EL (cell line): Measurements from ENCODE around the gene CNFN.

ENCODE experiments used
- DNase-seq: peaks from one replicate; pipeline ENCODE4 v3.0.0-alpha.2; 2016

CNFN gene

DNA sequence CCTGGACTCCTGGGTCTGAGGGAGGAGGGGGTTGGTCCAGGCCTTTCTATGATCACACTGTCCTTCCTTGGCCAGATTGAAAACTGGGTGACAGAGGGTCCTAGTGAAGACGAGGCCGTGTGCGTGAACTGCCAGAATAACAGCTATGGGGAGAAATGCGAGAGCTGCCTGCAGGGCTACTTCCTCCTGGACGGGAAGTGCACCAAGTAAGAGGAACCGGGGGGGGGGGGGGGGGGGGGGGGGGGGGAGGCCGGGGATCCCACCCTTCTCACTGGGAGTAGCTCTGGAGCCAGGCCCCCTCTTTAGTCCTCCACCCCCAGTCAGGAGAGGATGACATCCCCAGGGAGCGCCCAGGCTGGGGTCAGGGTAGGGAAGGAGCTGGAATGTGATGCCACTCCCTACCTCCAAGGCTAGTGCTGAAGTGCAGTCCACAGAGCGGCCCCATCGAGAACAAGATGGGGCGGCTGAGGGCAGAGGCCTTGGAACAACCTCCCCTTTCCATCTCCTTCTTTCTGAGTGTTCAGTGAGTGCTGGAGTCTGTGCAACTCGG is 19.4 kb downstream of the CNFN start:
- no peak for DNase-seq

DNA sequence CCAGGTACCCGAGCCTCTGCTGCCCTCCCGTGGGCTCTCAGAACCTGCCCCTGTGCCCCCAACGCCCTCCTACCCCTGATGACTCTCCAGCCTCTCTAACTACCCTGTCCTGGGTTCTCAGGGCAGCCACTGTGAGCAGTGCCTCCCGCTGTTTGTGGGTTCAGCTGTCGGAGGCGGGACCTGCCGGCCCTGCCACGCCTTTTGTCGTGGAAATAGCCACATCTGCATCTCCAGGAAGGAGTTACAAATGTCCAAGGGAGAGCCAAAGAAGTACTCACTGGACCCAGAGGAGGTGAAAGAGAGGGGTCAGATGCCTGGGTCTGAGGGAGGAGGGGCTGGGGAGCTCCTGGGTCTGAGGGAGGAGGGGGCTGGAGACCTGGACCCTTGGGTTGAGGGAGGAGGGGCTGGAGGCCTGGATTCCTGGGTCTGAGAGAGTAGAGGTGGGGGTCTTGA is 20.0 kb downstream of the CNFN start:
- no peak for DNase-seq

DNA sequence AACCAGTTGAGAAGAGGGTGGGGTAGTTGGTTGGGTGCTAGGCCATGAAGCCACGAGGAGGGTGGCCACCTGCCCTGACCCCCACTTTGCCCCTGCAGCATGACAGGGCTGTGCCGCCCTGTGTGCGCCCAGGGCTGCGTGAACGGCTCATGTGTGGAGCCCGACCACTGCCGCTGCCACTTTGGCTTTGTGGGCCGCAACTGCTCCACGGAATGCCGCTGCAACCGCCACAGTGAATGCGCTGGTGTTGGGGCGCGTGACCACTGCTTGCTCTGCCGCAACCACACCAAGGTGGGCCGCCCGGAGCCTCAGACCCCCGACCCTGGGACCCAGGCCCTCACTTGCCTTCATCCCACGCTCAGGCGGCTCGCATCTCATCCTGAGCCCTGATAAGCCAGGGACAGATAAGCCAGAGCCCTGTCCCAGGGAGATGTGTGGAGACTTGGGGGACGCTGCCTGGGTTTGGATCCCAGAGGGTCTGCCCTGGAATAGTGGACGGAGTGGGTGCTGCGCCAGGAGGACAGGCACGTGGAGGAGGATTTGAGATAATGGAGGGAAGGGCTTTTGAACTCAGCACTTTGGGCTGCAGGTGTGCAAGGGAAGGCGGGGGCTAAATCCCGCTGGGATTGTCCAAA is 20.5 kb downstream of the CNFN start:
- no peak for DNase-seq

DNA sequence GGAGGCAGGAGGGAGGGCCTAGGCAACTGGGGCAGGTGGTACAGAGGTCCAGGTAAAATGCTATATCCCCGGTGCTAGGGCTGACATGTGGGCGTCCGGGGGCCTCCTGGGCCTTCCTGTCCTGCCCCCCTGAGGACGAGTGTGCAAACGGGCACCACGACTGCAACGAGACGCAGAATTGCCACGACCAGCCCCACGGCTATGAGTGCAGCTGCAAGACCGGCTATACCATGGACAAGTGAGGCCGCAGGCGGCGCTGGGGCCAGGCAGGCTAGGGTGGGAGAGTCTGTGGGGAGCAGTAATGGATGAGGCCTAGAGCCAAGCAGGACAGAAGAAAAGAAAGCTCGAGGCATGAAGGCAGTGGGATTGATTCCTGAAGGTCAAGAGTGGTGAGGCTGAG is 21.3 kb downstream of the CNFN start:
- DNase-seq, result no peak

DNA sequence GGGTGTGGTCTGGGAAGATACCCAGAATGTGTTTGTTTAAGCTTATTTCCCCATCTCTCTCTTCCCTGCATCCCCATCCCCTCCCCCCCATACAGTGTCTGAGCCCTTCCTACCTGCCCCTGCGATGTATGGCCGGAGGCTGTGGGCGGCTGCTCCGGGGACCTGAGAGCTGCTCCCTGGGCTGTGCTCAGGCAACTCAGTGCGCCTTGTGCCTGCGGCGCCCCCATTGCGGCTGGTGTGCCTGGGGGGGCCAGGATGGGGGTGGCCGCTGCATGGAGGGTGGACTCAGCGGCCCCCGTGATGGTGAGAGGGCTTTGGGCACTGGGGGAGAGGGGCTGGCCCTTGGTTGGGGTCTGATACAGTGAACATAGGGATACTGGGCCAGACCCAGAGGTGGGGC is 21.7 kb downstream of the CNFN start:
- no peak for DNase-seq

DNA sequence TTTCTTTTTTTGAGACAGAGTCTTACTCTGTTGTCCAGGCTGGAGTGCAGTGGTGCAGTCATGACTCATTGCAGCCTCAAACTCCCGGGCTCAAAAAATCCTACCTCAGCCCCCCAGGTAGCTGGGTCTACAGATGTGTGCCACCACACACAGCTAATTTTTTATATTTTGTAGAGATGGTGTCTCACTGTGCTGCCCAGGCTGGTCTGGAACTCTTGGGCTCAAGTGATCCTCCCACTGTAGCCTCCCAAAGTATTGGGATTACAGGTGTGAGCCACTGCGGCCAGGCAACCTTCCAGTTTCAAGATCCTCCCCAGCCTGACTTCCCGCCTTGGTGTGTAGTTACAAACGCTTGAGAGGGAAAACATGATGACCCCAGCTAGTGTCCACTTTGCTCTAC is 22.2 kb downstream of the CNFN start:
- DNase-seq, result no peak

DNA sequence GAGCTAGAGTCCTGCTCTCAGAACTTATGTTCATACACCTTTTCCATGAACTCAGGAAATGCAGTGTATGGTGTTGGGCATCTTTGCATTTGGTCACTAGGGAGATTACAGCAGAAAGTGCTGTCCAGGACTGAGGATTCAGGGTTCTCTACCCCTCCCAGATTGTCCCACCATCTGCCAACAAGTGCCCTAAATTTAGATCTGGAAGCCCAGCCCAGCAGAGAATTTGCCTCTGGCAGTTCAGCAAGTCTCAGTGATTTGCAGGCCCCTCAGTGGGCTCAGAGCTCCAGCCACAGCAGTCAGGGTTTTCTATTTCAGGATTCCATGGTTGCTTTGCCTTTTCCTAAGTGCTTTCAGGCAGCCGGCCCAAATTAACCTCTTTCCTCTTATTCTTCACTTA is 23.4 kb downstream of the CNFN start:
- no peak for DNase-seq

DNA sequence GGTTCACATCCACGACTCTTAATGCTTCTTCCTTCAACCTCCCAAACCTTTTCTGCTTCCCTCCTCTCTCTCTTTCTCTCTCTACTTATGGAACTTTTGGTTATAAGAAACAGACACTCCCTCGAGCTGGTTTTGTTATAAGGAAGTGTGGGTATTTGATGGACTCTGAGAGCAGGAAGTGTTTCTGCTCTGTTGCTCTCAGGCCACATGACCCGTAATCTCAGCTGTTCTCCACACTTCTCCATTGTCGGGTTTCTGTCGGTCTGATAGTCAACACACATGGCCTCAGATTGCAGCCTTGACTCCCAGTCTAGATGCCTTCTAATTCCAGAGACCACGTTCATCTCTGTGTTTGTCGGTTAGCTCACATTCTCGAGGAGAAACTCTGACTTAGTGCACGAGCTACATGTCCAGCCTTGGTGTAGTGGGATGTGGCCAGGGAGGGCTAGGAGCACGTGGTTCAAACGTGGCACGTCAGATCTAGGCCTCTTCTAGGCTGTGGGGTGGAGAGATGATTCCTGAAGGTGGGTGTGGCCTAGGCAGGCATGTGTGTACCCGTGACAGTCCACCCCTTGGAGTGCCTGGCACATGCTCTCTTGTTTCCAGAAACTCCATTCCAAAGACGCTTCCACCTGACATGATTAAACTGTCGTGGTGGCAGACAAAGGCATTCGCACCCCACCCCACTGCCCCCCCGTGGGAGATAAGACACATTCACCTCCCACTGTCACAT is 26.3 kb downstream of the CNFN start:
- DNase-seq, result no peak

DNA sequence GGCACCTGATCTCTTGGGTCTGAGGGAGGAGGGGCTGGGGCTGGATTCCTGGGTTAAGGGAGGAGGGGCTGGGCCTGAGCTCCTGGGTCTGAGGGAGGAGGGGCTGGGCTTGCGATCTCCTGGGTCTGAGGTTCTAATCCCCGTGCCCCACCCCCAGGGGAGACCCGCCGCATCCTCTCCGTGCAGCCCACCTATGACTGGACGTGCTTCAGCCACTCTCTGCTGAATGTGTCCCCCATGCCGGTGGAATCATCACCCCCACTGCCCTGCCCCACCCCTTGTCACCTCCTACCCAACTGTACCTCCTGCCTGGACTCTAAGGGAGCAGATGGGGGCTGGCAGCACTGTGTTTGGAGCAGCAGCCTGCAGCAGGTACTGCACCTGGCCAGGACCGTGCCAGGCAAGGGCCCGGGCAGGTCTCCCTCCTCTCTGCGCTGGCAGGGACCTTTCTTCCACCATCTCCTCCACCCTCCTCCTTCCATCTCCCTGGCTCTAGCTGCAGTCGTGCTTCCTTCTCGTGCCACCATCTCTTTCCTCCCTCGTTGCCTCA is 27.1 kb downstream of the CNFN start:
- DNase-seq, result no peak

DNA sequence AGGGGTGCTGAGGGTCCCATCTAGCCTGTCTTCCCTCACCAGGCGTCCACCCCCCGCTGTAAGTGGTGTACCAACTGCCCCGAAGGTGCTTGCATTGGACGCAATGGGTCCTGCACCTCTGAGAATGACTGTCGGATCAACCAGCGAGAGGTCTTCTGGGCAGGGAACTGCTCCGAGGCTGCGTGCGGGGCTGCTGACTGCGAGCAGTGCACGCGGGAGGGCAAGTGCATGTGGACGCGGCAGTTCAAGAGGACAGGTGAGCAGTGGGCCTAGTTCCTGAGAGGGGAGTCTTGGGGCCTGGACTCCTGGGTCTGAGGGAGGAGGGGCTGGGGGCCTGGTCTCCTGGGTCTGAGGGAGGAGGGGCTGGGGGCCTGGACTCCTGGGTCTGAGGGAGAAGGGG is 27.8 kb downstream of the CNFN start:
- no peak for DNase-seq

DNA sequence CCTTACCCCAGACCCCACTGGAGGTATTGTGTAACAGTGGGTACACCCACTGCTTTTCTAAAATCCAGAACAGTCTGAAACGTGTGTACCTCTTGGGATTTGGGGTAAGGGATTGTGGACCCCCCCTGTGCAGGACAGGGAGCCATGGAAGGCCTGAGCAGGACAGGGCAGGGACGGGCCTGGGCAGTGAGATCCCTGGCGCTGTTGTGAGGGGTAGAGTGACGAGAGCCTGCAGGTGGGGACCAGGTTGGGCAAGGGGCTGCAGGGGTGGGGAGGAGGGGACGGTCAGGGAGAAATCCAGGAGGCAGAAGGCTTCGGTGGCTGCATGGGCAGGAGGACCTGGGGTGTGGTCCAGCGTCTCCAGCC is 28.6 kb downstream of the CNFN start:
- no peak for DNase-seq

DNA sequence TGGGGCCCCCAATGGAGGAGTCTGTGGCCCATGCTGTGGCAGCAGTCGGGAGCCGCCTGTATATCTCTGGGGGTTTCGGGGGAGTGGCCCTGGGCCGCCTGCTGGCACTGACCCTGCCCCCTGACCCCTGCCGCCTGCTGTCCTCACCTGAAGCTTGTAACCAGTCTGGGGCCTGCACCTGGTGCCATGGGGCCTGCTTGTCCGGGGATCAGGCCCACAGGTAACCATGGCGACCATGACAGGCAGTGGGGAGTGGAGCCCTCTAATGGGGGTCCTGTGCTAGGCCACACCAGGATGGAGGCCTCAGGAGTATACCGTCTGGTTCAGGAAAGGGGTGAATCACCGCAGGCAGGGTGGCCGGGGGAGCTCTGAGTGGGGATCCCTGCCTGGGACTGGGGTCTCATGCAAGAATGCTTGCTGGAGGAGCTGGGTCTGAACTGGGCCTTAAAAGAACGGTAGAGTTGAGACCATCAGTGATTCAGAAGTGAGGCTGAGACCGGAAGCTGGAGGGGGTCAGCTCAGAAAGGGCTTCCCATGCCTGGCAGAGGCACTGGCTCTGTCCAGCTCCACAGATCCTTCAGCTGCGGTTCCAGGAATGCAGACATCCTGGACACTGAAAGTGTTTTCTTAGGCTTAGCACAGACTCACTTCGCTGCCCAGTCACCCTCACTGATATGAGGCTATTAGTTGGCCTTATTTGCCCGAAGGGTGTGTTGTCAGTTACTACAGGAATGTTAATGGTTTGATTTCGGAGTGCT is 29.1 kb downstream of the CNFN start:
- peak; percentile 73 for DNase-seq

DNA sequence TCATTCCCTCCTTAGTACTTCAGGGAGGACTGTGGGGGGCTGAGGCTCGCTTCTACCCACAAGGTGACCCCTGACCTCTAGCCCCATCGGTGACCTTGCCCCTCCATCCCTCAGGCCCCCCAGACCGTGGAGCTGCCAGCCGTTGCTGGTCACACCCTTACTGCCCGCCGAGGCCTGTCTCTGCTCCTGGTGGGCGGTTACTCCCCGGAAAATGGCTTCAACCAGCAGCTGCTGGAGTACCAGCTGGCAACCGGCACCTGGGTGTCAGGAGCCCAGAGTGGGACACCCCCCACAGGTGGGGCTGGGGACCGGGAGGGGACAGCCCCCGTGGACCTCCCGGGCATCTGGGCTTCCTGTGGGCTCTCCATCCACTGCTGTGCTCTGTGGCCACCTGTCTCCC is 32.8 kb downstream of the CNFN start:
- no peak for DNase-seq

DNA sequence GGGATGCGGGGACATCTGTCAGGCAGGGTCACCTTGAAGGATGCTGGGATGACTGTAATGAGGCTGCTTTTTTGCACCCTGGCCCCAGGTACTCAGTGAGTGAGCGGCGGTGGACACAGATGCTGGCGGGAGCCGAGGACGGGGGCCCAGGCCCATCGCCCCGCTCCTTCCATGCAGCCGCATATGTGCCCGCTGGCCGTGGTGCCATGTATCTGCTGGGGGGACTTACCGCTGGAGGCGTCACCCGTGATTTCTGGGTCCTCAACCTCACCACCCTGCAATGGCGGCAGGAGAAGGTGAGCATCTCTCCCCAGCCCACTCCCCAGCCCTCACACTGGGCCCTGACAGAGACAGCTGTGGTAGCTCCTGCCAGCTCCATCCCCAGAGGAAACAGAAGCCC is 33.4 kb downstream of the CNFN start:
- DNase-seq, result no peak

DNA sequence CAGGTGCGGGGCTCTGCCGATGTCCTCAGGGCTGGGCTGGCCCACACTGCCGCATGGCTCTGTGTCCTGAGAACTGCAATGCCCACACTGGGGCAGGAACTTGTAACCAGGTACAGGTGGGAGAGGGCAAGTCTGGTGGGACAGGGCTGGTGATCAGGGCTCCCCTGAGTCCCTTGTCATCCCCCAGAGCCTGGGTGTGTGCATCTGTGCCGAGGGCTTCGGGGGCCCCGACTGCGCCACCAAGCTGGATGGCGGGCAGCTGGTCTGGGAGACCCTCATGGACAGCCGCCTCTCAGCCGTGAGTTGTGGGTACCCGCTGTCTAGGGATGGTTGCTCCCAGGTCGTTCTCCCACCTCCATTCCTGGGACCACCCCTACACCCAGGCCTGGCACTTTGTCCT is 34.2 kb downstream of the CNFN start:
- DNase-seq, result no peak

DNA sequence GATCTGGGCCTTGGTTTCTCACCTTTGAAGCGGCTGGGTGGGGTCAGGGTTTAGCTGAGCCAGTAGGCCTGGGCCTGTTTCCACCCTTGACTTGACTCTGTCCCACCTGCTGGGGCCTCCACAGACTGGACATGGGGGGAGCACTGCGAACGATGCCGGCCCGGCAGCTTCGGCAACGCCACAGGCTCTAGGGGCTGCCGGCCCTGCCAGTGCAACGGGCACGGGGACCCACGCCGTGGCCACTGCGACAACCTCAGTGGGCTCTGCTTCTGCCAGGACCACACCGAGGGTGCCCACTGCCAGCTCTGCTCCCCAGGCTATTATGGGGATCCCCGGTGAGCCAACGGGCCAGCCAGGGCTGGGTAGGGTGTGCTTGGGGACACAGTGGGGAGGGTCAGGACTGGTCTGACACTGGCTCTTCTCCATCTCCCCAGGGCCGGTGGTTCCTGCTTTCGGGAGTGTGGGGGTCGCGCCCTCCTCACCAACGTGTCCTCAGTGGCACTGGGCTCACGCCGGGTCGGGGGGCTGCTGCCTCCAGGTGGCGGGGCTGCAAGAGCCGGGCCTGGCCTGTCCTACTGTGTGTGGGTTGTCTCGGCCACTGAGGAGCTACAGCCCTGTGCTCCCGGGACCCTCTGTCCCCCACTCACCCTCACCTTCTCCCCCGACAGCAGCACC is 36.6 kb downstream of the CNFN start:
- DNase-seq, result no peak

DNA sequence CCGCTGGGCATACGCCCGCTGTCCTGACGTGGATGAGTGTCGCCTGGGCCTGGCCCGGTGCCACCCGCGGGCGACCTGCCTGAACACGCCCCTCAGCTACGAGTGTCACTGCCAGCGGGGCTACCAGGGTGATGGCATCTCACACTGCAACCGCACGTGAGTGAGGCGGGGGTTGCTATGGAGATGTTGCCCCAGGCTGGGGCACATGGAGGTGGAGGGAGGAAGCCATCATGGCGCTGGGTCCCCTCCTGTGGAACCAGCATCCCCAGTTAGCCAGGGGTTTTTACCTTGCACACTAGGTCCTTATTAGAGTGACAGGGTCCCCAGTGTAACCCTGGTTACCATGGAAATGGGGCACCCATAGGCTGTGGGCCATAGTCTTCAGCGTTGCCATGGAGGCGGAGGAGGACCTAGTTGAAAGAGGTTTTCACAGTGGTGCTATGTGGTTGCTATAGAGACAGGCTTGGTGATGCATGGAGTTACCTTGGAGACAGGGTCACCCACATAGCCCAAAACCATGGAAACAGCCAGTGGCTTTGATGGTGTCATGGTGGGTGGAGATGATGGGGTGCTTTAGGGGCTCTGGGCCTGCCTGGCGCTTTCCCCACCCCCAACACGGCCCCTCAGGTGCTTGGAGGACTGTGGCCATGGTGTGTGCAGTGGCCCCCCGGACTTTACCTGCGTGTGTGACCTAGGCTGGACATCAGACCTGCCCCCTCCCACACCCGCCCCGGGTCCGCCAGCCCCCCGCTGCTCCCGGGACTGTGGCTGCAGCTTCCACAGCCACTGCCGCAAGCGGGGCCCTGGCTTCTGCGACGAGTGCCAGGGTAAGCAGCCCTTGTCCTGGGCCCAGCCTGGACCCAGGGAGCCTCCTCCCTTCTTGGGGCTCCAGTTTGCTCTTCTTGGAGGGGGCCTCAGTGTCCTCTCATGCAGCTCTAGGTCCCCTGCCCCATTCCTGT is 37.5 kb downstream of the CNFN start:
- no peak for DNase-seq

DNA sequence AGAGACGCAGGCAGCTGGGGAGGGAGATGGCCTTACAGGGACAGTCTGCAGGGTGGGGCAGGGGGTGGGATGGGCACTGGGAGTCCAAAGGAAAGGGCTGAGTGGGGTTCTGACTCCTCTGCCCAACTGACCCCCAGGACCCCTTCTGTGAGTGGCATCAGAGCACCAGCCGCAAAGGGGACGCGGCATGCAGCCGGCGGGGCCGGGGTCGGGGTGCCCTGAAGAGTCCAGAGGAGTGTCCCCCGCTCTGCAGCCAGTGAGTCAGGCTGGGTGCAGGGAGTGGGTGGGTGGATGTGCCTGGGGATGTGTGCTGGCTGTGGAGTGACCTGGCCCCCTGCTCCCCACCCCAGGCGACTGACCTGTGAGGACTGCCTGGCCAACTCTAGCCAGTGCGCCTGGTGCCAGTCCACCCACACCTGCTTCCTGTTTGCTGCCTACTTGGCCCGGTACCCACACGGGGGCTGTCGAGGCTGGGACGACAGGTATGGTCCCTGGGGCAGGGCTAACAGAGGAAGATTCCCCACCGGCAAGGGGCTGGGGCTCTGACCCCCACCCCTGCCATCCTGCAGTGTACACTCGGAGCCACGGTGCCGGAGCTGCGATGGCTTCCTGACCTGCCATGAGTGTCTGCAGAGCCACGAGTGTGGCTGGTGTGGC is 38.9 kb downstream of the CNFN start:
- no peak for DNase-seq

DNA sequence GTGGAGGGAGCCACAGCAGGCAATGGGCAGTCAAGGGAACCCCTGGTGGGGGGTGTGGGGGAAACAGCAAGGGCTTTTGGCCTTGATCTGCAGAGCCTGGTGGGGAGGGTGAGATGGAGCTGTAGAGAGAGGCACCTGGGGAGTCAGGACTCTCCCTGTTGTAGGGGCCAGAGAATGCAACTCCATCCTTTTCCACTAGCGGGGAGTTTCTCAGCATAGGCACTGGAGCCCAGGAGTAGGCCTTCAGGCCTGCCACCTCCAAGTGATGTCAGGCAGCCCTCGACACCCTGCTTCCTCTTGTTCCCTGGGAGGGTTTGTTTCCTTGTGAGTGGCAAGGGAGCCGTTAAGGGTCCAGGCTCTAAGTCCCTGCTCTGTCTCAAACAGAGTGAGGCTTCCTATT is 39.7 kb downstream of the CNFN start:
- no peak for DNase-seq

DNA sequence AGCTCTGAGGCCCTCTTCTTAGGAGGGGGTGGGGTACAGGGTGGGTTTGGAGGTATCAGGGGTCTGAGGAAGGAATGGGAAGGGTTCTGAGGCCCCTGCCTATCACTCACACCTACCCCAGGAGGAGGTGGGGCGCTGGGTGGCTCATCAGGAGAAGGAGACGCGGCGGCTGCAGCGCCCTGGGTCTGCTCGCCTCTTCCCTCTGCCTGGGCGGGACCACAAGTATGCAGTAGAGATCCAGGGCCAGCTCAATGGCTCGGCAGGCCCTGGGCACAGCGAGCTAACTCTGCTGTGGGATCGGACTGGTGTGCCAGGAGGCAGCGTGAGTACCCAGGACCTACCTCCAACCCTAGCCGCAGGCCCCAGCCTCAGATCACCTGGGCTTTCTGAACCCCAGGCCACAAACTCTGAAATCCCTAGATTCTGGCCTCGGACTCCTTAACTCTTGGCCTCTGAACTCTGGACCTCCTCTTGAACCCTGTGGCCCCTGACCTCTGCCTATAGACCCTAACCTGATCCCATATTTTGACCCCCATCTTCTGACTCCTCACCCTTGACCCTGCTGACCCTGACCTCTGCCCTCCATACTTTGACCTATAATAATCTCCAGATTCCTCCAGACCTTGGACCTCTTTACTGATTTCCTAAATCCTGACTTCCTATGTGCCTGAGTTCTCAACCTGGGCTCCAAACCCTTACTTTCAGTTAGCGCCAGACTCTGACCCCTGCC is 40.6 kb downstream of the CNFN start:
- DNase-seq, result no peak

DNA sequence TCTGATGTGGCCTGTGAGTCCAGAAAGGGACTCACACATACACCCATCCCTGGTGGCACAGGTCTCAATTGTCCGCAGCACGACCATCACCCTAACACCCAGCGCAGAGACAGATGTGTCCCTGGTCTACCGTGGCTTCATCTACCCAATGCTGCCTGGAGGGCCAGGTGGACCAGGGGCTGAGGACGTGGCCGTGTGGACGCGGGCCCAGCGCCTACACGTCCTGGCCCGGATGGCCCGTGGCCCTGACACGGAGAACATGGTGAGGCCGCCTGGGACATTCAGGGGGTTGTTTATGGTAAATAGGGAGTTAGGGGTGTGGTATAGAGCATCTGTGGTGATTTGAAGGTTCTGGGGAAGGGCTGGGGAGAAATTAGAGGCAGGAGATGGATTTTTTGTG is 41.9 kb downstream of the CNFN start:
- DNase-seq, result no peak
